DOHH2 (cell line): Measurements from ENCODE around the gene ESYT2.
"Not testable (repeated sequence)": the region's sequence is repeated elsewhere in the genome, so short reads cannot be mapped to it uniquely, and the experiment has no call there.

Source experiments
- H3F3A ChIP-seq: fragments of 200-600 bp; sonication (generic), shearing (Covaris generic); 2 replicates; pipeline ENCODE4 v1.6.0; 2016; ENCODE audit warnings: antibody characterized with exemption, mild to moderate bottlenecking; ENCODE audit not compliant: control insufficient read depth, insufficient read depth
- H3K27ac ChIP-seq: fragments of 200-600 bp; sonication (generic); 2 replicates; pipeline ENCODE4 v1.5.1; 2014; ENCODE audit warnings: low read depth, mild to moderate bottlenecking, low read length, moderate library complexity
- H3K27me3 ChIP-seq: fragments of 200-600 bp; sonication (generic); 2 replicates; pipeline ENCODE4 v1.6.1; 2014; ENCODE audit warnings: mild to moderate bottlenecking, low read length, mixed read lengths; ENCODE audit not compliant: control insufficient read depth
- H3K36me3 ChIP-seq: fragments of 200-600 bp; sonication (generic); 2 replicates; pipeline ENCODE4 v1.6.1; 2014; ENCODE audit warnings: mild to moderate bottlenecking, low read length, moderate library complexity, mixed read lengths; ENCODE audit not compliant: control insufficient read depth
- H3K4me1 ChIP-seq: fragments of 200-600 bp; sonication (generic); 2 replicates; pipeline ENCODE4 v1.6.1; 2014; ENCODE audit warnings: mild to moderate bottlenecking, low read length, mixed read lengths; ENCODE audit not compliant: control insufficient read depth
- H3K4me2 ChIP-seq: fragments of 200-600 bp; sonication (generic); 2 replicates; pipeline ENCODE4 v1.6.0; 2014; ENCODE audit warnings: mild to moderate bottlenecking, low read length, moderate library complexity
- H3K4me3 ChIP-seq: fragments of 200-600 bp; sonication (generic); 2 replicates; pipeline ENCODE4 v1.5.1; 2014; ENCODE audit warnings: mild to moderate bottlenecking, low read length, mixed read lengths
- H3K79me2 ChIP-seq: fragments of 200-600 bp; sonication (generic); 2 replicates; pipeline ENCODE4 v1.6.1; 2014; ENCODE audit warnings: mild to moderate bottlenecking, low read length, mixed read lengths; ENCODE audit not compliant: control insufficient read depth
- H3K9me2 ChIP-seq: fragments of 200-600 bp; sonication (generic); replicated peaks from 2 replicates; pipeline ENCODE4 v1.6.1; 2014; ENCODE audit warnings: mild to moderate bottlenecking, low read length, mixed read lengths; ENCODE audit not compliant: control insufficient read depth
- H3K9me3 ChIP-seq: fragments of 200-600 bp; sonication (generic); 2 replicates; pipeline ENCODE4 v1.6.1; 2014; ENCODE audit warnings: antibody characterized with exemption, low read length, mixed read lengths; ENCODE audit not compliant: control insufficient read depth, insufficient read depth
- H4K20me1 ChIP-seq: fragments of 200-600 bp; sonication (generic); 2 replicates; pipeline ENCODE4 v1.6.0; 2014; ENCODE audit warnings: low read depth, mild to moderate bottlenecking, antibody characterized with exemption, low read length, moderate library complexity; ENCODE audit not compliant: control insufficient read depth, insufficient read depth
- EZH2phosphoT487 ChIP-seq: fragments of 200-600 bp; sonication (generic); IDR thresholded peaks from 2 replicates; pipeline ENCODE4 v1.6.1; 2017; ENCODE audit warnings: borderline replicate concordance, mild to moderate bottlenecking, antibody characterized with exemption, low read length, moderate library complexity, mixed read lengths
- TF ChIP-seq, protein P1 (sequence below): fragments of 200-600 bp; sonication (generic); IDR thresholded peaks from one replicate; pipeline ENCODE4 v1.5.1; 2014; ENCODE audit warnings: antibody characterized with exemption, mild to moderate bottlenecking, low read depth, low read length; ENCODE audit not compliant: poor library complexity, severe bottlenecking

The ESYT2 gene

GRCh38 chr7:158829342-158830210 is at the start of gene ESYT2:
ESYT2 (minus strand) TSS chr7:158829509; CDS start chr7:158829418, 91 bp downstream.
- Histone ChIP-seq H3K79me2 (peaks cover 41% of the 10 kb centered on the region), H3K36me3 (peaks cover 4% of the 10 kb centered on the region; the same call in 1 of the 2 replicates), H3F3A (peaks cover 12% of the 10 kb centered on the region), H3K27ac (peak within 1 kb of the TSS; percentile 55), H3K4me2 (peak within 1 kb of the TSS; percentile 91), H4K20me1 (peaks cover 9% of the 10 kb centered on the region; the same call in 1 of the 2 replicates), H3K27me3 (peaks cover 3% of the 10 kb centered on the region; the same call in 1 of the 2 replicates), H3K9me3 (no peaks in the 10 kb centered on the region), H3K4me1 (peaks cover 29% of the 10 kb centered on the region), H3K9me2 (no peaks in the 10 kb centered on the region), H3K4me3 (peak within 1 kb of the TSS; percentile 79)
- TF ChIP-seq, protein P1, sequence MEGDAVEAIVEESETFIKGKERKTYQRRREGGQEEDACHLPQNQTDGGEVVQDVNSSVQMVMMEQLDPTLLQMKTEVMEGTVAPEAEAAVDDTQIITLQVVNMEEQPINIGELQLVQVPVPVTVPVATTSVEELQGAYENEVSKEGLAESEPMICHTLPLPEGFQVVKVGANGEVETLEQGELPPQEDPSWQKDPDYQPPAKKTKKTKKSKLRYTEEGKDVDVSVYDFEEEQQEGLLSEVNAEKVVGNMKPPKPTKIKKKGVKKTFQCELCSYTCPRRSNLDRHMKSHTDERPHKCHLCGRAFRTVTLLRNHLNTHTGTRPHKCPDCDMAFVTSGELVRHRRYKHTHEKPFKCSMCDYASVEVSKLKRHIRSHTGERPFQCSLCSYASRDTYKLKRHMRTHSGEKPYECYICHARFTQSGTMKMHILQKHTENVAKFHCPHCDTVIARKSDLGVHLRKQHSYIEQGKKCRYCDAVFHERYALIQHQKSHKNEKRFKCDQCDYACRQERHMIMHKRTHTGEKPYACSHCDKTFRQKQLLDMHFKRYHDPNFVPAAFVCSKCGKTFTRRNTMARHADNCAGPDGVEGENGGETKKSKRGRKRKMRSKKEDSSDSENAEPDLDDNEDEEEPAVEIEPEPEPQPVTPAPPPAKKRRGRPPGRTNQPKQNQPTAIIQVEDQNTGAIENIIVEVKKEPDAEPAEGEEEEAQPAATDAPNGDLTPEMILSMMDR, result peak; percentile 48
- no peak for TF ChIP-seq EZH2phosphoT487

- peaks cover 36% of the 10 kb centered on the region for H3K36me3 ChIP-seq
- not testable (repeated sequence) for H3K79me2 ChIP-seq, H3K9me2 ChIP-seq, H3F3A ChIP-seq, H3K9me3 ChIP-seq, H3K27ac ChIP-seq, H3K27me3 ChIP-seq, H3K4me3 ChIP-seq, H3K4me1 ChIP-seq, H4K20me1 ChIP-seq, H3K4me2 ChIP-seq
These were observed 49.1 kb upstream of the ESYT2 start for GRCh38 chr7:158878151-158879079.

GRCh38 chr7:158876984-158877383 is 47.7 kb upstream of the ESYT2 start:
- no peaks in the 10 kb centered on the region for H4K20me1 ChIP-seq
- H3K9me2 ChIP-seq, result no peaks in the 10 kb centered on the region
- H3K79me2 ChIP-seq, result no peaks in the 10 kb centered on the region
- TF ChIP-seq, protein P1, result no peak
- TF ChIP-seq EZH2phosphoT487, result no peak
- no peaks in the 10 kb centered on the region for H3K27me3 ChIP-seq
- peaks cover 38% of the 10 kb centered on the region for H3K36me3 ChIP-seq
- H3K4me2 ChIP-seq, result no peak overlapping the region
- H3K27ac ChIP-seq, result no peak overlapping the region
- H3F3A ChIP-seq, result no peaks in the 10 kb centered on the region
- no peaks in the 10 kb centered on the region for H3K9me3 ChIP-seq
- H3K4me1 ChIP-seq, result no peaks in the 10 kb centered on the region
- H3K4me3 ChIP-seq, result no peak overlapping the region
